Erythroblast (primary cell): ENCODE results near the gene GPC6.

Experiments
- GATA1 ChIP-seq: IDR thresholded peaks from 2 replicates; pipeline ENCODE4 v1.6.1; 2011; ENCODE audit warnings: low read depth, mild to moderate bottlenecking, control low read depth, low read length, moderate library complexity
- POLR2A ChIP-seq: IDR thresholded peaks from 2 replicates; pipeline ENCODE4 v1.6.1; 2011; ENCODE audit warnings: mild to moderate bottlenecking, low read length

- TF ChIP-seq POLR2A (no peak), GATA1 (no peak)
Measured at GRCh38 chr13:94214121-94214520, 987.5 kb downstream of the GPC6 start.
